IMR-90 (cell line): Measurements from ENCODE around the gene PPP1R17. TPM values are rescaled to one million over a fixed set of nuclear protein-coding genes. Genes with fewer than 3 reads are reported as not detected.

Experiments used
- ATAC-seq: fragments of 200-7000 bp; cut with Tn5 transposase; 2 replicates; pipeline ENCODE4 v1.9.1; 2020; ENCODE audit warnings: low read depth, mild to moderate bottlenecking, moderate library complexity
- BruUV-seq: library from RNA; stranded (reverse); fragments of 400-500 nt; replicated peaks from 2 replicates; lab custom pipeline; 2021; lab: Mats Ljungman, UMichigan
- CTCF ChIA-PET: fragments of 300-600 bp; formaldehyde crosslinking; extraction: SDS; loops from one replicate; lab custom pipeline; 2021; ENCODE audit warnings: antibody characterized with exemption; lab: Yijun Ruan, JAX
- POLR2A ChIA-PET: fragments of 300-600 bp; sonication (Branson Sonifier 250); formaldehyde crosslinking; loops from one replicate; lab custom pipeline; 2022; ENCODE audit warnings: antibody characterized with exemption; ENCODE audit not compliant: unreplicated experiment; lab: Charles Lee
- DNase-seq: peaks from one replicate; pipeline ENCODE4 v3.0.0; 2013
- H2AFZ ChIP-seq: replicated peaks from 2 replicates; pipeline ENCODE3; 2013; ENCODE audit warnings: low read length, mild to moderate bottlenecking; ENCODE audit not compliant: poor library complexity
- H2AK5ac ChIP-seq: 2 replicates; pipeline ENCODE4 v1.6.1; 2013; ENCODE audit warnings: low read depth, low read length, inconsistent platforms
- H2AK9ac ChIP-seq: replicated peaks from 2 replicates; pipeline ENCODE3; 2013; ENCODE audit warnings: mild to moderate bottlenecking, low read depth, low read length, moderate library complexity; ENCODE audit not compliant: poor library complexity
- H2BK120ac ChIP-seq: 2 replicates; pipeline ENCODE4 v1.6.1; 2013; ENCODE audit warnings: low read depth, low read length, inconsistent platforms
- H2BK15ac ChIP-seq: 3 replicates; pipeline ENCODE4 v1.6.1; 2013; ENCODE audit warnings: low read depth, low read length, inconsistent platforms
- H2BK20ac ChIP-seq: 2 replicates; pipeline ENCODE4 v1.6.1; 2013; ENCODE audit warnings: low read depth, mild to moderate bottlenecking, inconsistent platforms, low read length, moderate library complexity
- H2BK5ac ChIP-seq: 2 replicates; pipeline ENCODE4 v1.6.1; 2013; ENCODE audit warnings: mild to moderate bottlenecking, low read depth, low read length, inconsistent platforms; ENCODE audit not compliant: poor library complexity, severe bottlenecking
- H3K14ac ChIP-seq: replicated peaks from 2 replicates; pipeline ENCODE4 v1.6.1; 2013; ENCODE audit warnings: low read depth, low read length, inconsistent platforms
- H3K18ac ChIP-seq: 2 replicates; pipeline ENCODE4 v1.6.1; 2013; ENCODE audit warnings: low read depth, low read length, control low read depth
- H3K23ac ChIP-seq: 2 replicates; pipeline ENCODE4 v1.6.1; 2013; ENCODE audit warnings: low read depth, low read length, inconsistent platforms
- H3K27ac ChIP-seq: 2 replicates; pipeline ENCODE4 v1.5.1; 2013; ENCODE audit warnings: mild to moderate bottlenecking, control low read depth, low read length; ENCODE audit not compliant: insufficient read depth
- H3K27me3 ChIP-seq: 2 replicates; pipeline ENCODE4 v1.6.1; 2013; ENCODE audit warnings: low read length; ENCODE audit not compliant: control insufficient read depth, insufficient read depth
- H3K36me3 ChIP-seq: 2 replicates; pipeline ENCODE4 v1.6.1; 2013; ENCODE audit warnings: low read length, mixed read lengths; ENCODE audit not compliant: control insufficient read depth, insufficient read depth
- H3K4ac ChIP-seq: 2 replicates; pipeline ENCODE4 v1.6.1; 2013; ENCODE audit warnings: low read depth, low read length, inconsistent platforms
- H3K4me1 ChIP-seq: 2 replicates; pipeline ENCODE4 v1.6.1; 2013; ENCODE audit warnings: low read length, mixed read lengths; ENCODE audit not compliant: control insufficient read depth, insufficient read depth
- H3K4me2 ChIP-seq: 2 replicates; pipeline ENCODE4 v1.6.1; 2013; ENCODE audit warnings: low read depth, mild to moderate bottlenecking, control low read depth, low read length, moderate library complexity
- H3K4me3 ChIP-seq: 2 replicates; pipeline ENCODE4 v1.5.1; 2013; ENCODE audit warnings: low read depth, mild to moderate bottlenecking, control low read depth, low read length, moderate library complexity; ENCODE audit not compliant: insufficient read depth
- H3K56ac ChIP-seq: 2 replicates; pipeline ENCODE4 v1.6.1; 2013; ENCODE audit warnings: low read length, inconsistent platforms; ENCODE audit not compliant: insufficient read depth; ENCODE audit errors: extremely low read depth
- H3K79me1 ChIP-seq, 2 experiments: 2 replicates each; pipeline ENCODE4 v1.6.1; 2013; ENCODE audit warnings: low read length in 2 of 2, inconsistent platforms in 1 of 2, low read depth in 1 of 2
- H3K9ac ChIP-seq: 2 replicates; pipeline ENCODE4 v1.6.1; 2013; ENCODE audit warnings: low read depth, low read length, control low read depth
- H3K9me1 ChIP-seq: 2 replicates; pipeline ENCODE4 v1.6.1; 2013; ENCODE audit warnings: low read length, inconsistent platforms; ENCODE audit not compliant: insufficient read depth
- H3K9me3 ChIP-seq: 2 replicates; pipeline ENCODE4 v1.6.1; 2013; ENCODE audit warnings: low read length; ENCODE audit not compliant: control insufficient read depth, insufficient read depth
- H4K20me1 ChIP-seq: 2 replicates; pipeline ENCODE4 v1.6.1; 2013; ENCODE audit warnings: low read length, inconsistent platforms; ENCODE audit not compliant: insufficient read depth
- H4K5ac ChIP-seq: 2 replicates; pipeline ENCODE4 v1.6.1; 2013; ENCODE audit warnings: mild to moderate bottlenecking, low read depth, low read length, control low read depth
- H4K8ac ChIP-seq, 2 experiments: 2 replicates each; pipeline ENCODE4 v1.6.1; 2013; ENCODE audit warnings: low read depth in 2 of 2, low read length in 2 of 2, control low read depth in 1 of 2, inconsistent platforms in 1 of 2
- H4K91ac ChIP-seq: 2 replicates; pipeline ENCODE4 v1.6.1; 2013; ENCODE audit warnings: low read depth, low read length, inconsistent platforms; ENCODE audit not compliant: insufficient read depth
- BHLHE40 ChIP-seq: fragments of 150-350 bp; IDR thresholded peaks from 2 replicates; pipeline ENCODE4 v1.6.1; 2016; ENCODE audit warnings: mild to moderate bottlenecking, low read depth, low read length
- CEBPB ChIP-seq: IDR thresholded peaks from 2 replicates; pipeline ENCODE4 v1.6.1; 2012; ENCODE audit warnings: low read depth, low read length, improper control_type of control experiment
- CHD1 ChIP-seq: IDR thresholded peaks from 2 replicates; pipeline ENCODE4 v1.6.1; 2012; ENCODE audit warnings: low read depth, low read length, improper control_type of control experiment
- ELK1 ChIP-seq: fragments of 150-350 bp; IDR thresholded peaks from 2 replicates; pipeline ENCODE4 v1.6.1; 2016; ENCODE audit warnings: low read depth, mild to moderate bottlenecking, low read length, moderate library complexity, borderline replicate concordance
- FOS ChIP-seq: fragments of 150-350 bp; IDR thresholded peaks from 2 replicates; pipeline ENCODE4 v1.6.1; 2016; ENCODE audit warnings: low read depth, low read length
- MAFK ChIP-seq: IDR thresholded peaks from 2 replicates; pipeline ENCODE4 v1.6.1; 2012; ENCODE audit warnings: low read depth, low read length, improper control_type of control experiment
- MAZ ChIP-seq: IDR thresholded peaks from 2 replicates; pipeline ENCODE4 v1.6.1; 2012; ENCODE audit warnings: low read depth, mild to moderate bottlenecking, low read length, improper control_type of control experiment, moderate library complexity, borderline replicate concordance
- MXI1 ChIP-seq: IDR thresholded peaks from 2 replicates; pipeline ENCODE4 v1.6.1; 2012; ENCODE audit warnings: low read depth, mild to moderate bottlenecking, low read length, moderate library complexity, borderline replicate concordance
- NFE2L2 ChIP-seq: fragments of 150-350 bp; IDR thresholded peaks from 2 replicates; pipeline ENCODE4 v1.6.1; 2016; ENCODE audit warnings: low read depth, mild to moderate bottlenecking, low read length
- POLR2A ChIP-seq: IDR thresholded peaks from 2 replicates; pipeline ENCODE4 v1.6.1; 2012; ENCODE audit warnings: mild to moderate bottlenecking, low read depth, low read length
- RAD21 ChIP-seq: IDR thresholded peaks from 2 replicates; pipeline ENCODE4 v1.6.1; 2012; ENCODE audit warnings: low read length, improper control_type of control experiment
- RCOR1 ChIP-seq: IDR thresholded peaks from 2 replicates; pipeline ENCODE4 v1.6.1; 2012; ENCODE audit warnings: mild to moderate bottlenecking, low read length, improper control_type of control experiment; ENCODE audit not compliant: insufficient replicate concordance
- RFX5 ChIP-seq: IDR thresholded peaks from 2 replicates; pipeline ENCODE4 v1.8.0; 2012; ENCODE audit warnings: low read depth, mild to moderate bottlenecking, low read length, moderate library complexity
- WGBS, 2 experiments: methylation state at CpG; one replicate each; pipeline versions ENCODE4 v1.1.5 to v1.1.7; 2013; ENCODE audit warnings: missing lambda C conversion rate in 2 of 2; ENCODE audit not compliant: insufficient read length in 1 of 2; ENCODE audit errors: extremely low coverage in 2 of 2; 5-methylcytosine and 5-hydroxymethylcytosine counted together
- dilution Hi-C: fragments of 300-500 bp; cut with HindIII; formaldehyde crosslinking; loops from one replicate; pipeline ENCODE4 v1.14.3; 2018; ENCODE audit warnings: low sequenced_read_pairs; ENCODE audit not compliant: unreplicated experiment
- in situ Hi-C: fragments of 300-500 bp; cut with MboI; formaldehyde crosslinking; loops from 3 replicates; pipeline ENCODE4 v1.14.3; 2019; ENCODE audit warnings: low sequenced_read_pairs, inconsistent platforms, mixed read lengths
- intact Hi-C: fragments of 100-400 bp; cut with micrococcal nuclease; formaldehyde crosslinking; loops from 2 replicates; pipeline ENCODE4 v1.10.0; 2022
- polyA plus RNA-seq, 3 experiments: library from polyadenylated mRNA; depleted of rRNA; stranded (reverse); fragments of >200 nt; gene quantifications; 2 replicates each; pipeline ENCODE4 v1.2.3, GENCODE V29; 2012; ENCODE audit warnings: low replicate concordance in 1 of 3
- total RNA-seq: library from RNA; depleted of rRNA; stranded (reverse); fragments of >200 nt; gene quantifications from 2 replicates; pipeline ENCODE4 v1.2.3, GENCODE V29; 2012
- TF ChIP-seq, protein P1 (sequence below): fragments of 150-350 bp; IDR thresholded peaks from 2 replicates; pipeline ENCODE4 v1.6.1; 2017; ENCODE audit warnings: mild to moderate bottlenecking, antibody characterized with exemption, low read length, low read depth

The PPP1R17 gene
- total and polyA plus RNA-seq, 2 of the 4 experiments (the other 2 are of a cell fraction), result not detected

GRCh38 chr7:31695859-31696614, 9.0 kb downstream of the PPP1R17 start:
- TF ChIP-seq ELK1 (no peak), RCOR1 (no peak), RFX5 (no peak), BHLHE40 (no peak), NFE2L2 (no peak), MAFK (no peak), RAD21 (no peak), POLR2A (no peak), CHD1 (no peak), MXI1 (no peak), CEBPB (no peak), FOS (no peak), MAZ (no peak)
- TF ChIP-seq, protein P1, sequence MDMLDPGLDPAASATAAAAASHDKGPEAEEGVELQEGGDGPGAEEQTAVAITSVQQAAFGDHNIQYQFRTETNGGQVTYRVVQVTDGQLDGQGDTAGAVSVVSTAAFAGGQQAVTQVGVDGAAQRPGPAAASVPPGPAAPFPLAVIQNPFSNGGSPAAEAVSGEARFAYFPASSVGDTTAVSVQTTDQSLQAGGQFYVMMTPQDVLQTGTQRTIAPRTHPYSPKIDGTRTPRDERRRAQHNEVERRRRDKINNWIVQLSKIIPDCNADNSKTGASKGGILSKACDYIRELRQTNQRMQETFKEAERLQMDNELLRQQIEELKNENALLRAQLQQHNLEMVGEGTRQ, result no peak
- intact Hi-C loops, result no loop called here
- no peak overlapping the region for H2BK20ac ChIP-seq

More at GRCh38 chr7:31695859-31696614, 9.0 kb downstream of the PPP1R17 start:
- Histone ChIP-seq H3K9me1 (no peaks in the 10 kb centered on the region), H4K5ac (no peak overlapping the region), H2BK5ac (no peak overlapping the region), H3K4me2 (no peak overlapping the region), H3K79me1 (no peaks in the 10 kb centered on the region), H4K8ac (no peak overlapping the region), H3K36me3 (no peaks in the 10 kb centered on the region), H2BK120ac (no peak overlapping the region), H3K4ac (no peak overlapping the region), H3K9ac (no peak overlapping the region), H4K20me1 (no peaks in the 10 kb centered on the region), H4K91ac (no peak overlapping the region), H3K18ac (no peak overlapping the region), H3K4me3 (no peak overlapping the region), H3K4me1 (no peaks in the 10 kb centered on the region), H3K27ac (no peak overlapping the region), H2AK5ac (no peak overlapping the region), H3K27me3 (no peaks in the 10 kb centered on the region; the same call in 1 of the 2 replicates), H3K56ac (no peak overlapping the region), H3K9me3 (no peaks in the 10 kb centered on the region), H2AFZ (no peak overlapping the region), H3K14ac (no peak overlapping the region), H2BK15ac (no peak overlapping the region), H3K23ac (no peak overlapping the region), H2AK9ac (no peak overlapping the region)
- dilution Hi-C loops (no loop called here), in situ Hi-C loops (no loop called here)
- ChIA-PET CTCF (no interaction called here), POLR2A (no interaction called here)
- BruUV-seq, result no TSS peak
- ATAC-seq, result no peak
- no peak for DNase-seq
- 20% methylated on average over 3 of the region's 6 CpGs; no CpG with 5 or more reads in 1 of the 2 experiments for WGBS, 2 experiments
